Measurements from ENCODE around the gene PTGS2. TPM values are rescaled to one million over a fixed set of nuclear protein-coding genes. Genes with fewer than 3 reads are reported as not detected.

Gene PTGS2
- 2.9 and 3.4 TPM in 2 replicates for total RNA-seq

DNA sequence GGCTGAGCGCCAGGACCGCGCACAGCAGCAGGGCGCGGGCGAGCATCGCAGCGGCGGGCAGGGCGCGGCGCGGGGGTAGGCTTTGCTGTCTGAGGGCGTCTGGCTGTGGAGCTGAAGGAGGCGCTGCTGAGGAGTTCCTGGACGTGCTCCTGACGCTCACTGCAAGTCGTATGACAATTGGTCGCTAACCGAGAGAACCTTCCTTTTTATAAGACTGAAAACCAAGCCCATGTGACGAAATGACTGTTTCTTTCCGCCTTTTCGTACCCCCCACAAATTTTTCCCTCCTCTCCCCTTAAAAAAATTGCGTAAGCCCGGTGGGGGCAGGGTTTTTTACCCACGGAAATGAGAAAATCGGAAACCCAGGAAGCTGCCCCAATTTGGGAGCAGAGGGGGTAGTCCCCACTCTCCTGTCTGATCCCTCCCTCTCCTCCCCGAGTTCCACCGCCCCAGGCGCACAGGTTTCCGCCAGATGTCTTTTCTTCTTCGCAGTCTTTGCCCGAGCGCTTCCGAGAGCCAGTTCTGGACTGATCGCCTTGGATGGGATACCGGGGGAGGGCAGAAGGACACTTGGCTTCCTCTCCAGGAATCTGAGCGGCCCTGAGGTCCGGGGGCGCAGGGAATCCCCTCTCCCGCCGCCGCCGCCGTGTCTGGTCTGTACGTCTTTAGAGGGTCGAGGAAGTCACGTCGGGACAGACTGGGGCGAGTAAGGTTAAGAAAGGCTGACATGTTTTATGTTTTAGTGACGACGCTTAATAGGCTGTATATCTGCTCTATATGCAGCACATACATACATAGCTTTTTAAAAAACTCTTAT is at the start of gene PTGS2:
Gene PTGS2, minus strand, starts transcription at position 179 of the 817 bp plus-strand sequence. Its CDS starts 133 bp downstream, at position 46.

Other genes starting within 250 kb of the PTGS2 start
- not detected in 2 replicates for gene PDC, start 219.3 kb downstream of the PTGS2 start, total RNA-seq
- gene PLA2G4A, start 148.5 kb upstream of the PTGS2 start, total RNA-seq, result 4.1 and 8.4 TPM in 2 replicates